Measurements from ENCODE around the gene AKAP17A.

- TF ChIP-seq CTCF (IDR thresholded peaks at IDR 0.05) (no peak), POLR2A (IDR thresholded peaks at IDR 0.05) (no peak)
Observed at GRCh38 chrX:1558761-1559468, 32.5 kb upstream of the AKAP17A start.

All from thyroid gland (tissue), 4 donors.